Measurements from ENCODE around the gene HOXD12.

The HOXD12 gene

GRCh38 chr2:176093898-176094249 is 5.7 kb upstream of the HOXD12 start:
- DNase-seq, result no peak

- no peak for DNase-seq
Observed at GRCh38 chr2:176094349-176094748, 5.2 kb upstream of the HOXD12 start.

- DNase-seq, result no peak
Observed at GRCh38 chr2:176095421-176095820, 4.2 kb upstream of the HOXD12 start.

GRCh38 chr2:176096243-176096985 is 3.2 kb upstream of the HOXD12 start:
- DNase-seq, result no peak

- DNase-seq, result peak; percentile 45
Observed at GRCh38 chr2:176096986-176097819, 2.4 kb upstream of the HOXD12 start.

GRCh38 chr2:176097820-176098365 is 1.7 kb upstream of the HOXD12 start:
- DNase-seq, result no peak

- no peak for DNase-seq
Observed at GRCh38 chr2:176098366-176099158, 1.0 kb upstream of the HOXD12 start.

- no peak for DNase-seq
Observed at GRCh38 chr2:176099159-176099727, 352 bp upstream of the HOXD12 start.

GRCh38 chr2:176100547-176101140 is 1.0 kb downstream of the HOXD12 start:
- no peak for DNase-seq

GRCh38 chr2:176101216-176101830 is 1.7 kb downstream of the HOXD12 start:
- no peak for DNase-seq

GRCh38 chr2:176101842-176102241 is 2.2 kb downstream of the HOXD12 start:
- no peak for DNase-seq

GRCh38 chr2:176102309-176102866 is 2.8 kb downstream of the HOXD12 start:
- DNase-seq, result no peak

- DNase-seq, result no peak
Observed at GRCh38 chr2:176103194-176103593, 3.6 kb downstream of the HOXD12 start.

- DNase-seq, result no peak
Observed at GRCh38 chr2:176103742-176104315, 4.2 kb downstream of the HOXD12 start.

- DNase-seq, result no peak
Observed at GRCh38 chr2:176104316-176105077, 4.9 kb downstream of the HOXD12 start.

- DNase-seq, result no peak
Observed at GRCh38 chr2:176105078-176105729, 5.6 kb downstream of the HOXD12 start.

- no peak for DNase-seq
Observed at GRCh38 chr2:176105730-176106580, 6.4 kb downstream of the HOXD12 start.
